ENCODE results near the gene TSPY3.
"Not testable (repeated sequence)": the region's sequence is repeated elsewhere in the genome, so short reads cannot be mapped to it uniquely, and the experiment has no call there.

The TSPY3 gene

GRCh38 chrY:9398121-9398520 lies at the start of gene TSPY3:
TSS of gene TSPY3 (plus strand) at chrY:9398421. CDS start at chrY:9398467, 46 bp downstream.
- H3K4me3 ChIP-seq (replicated peaks; ENCODE audit: low read depth, low read length); H3K27me3 ChIP-seq (replicated peaks; ENCODE audit: control insufficient read depth, insufficient read depth, low read length); H3K36me3 ChIP-seq (ENCODE audit: control insufficient read depth, insufficient read depth, low read length); DNase-seq (ENCODE audit: extremely low read depth, insufficient read length): not testable (repeated sequence)

- not testable (repeated sequence) for H3K27me3 ChIP-seq (replicated peaks; ENCODE audit: control insufficient read depth, insufficient read depth, low read length); DNase-seq (ENCODE audit: extremely low read depth, insufficient read length); H3K4me3 ChIP-seq (replicated peaks; ENCODE audit: low read depth, low read length); H3K36me3 ChIP-seq (ENCODE audit: control insufficient read depth, insufficient read depth, low read length)
Observed at GRCh38 chrY:9357497-9357896, 40.7 kb upstream of the TSPY3 start, which contains the start of gene TSPY8. TSS of gene TSPY8 (plus strand) at chrY:9357797. CDS start at chrY:9357843, 46 bp downstream.

GRCh38 chrY:9396527-9396926 lies 1.7 kb upstream of the TSPY3 start:
- not testable (repeated sequence) for H3K36me3 ChIP-seq (ENCODE audit: control insufficient read depth, insufficient read depth, low read length); DNase-seq (ENCODE audit: extremely low read depth, insufficient read length); H3K4me3 ChIP-seq (replicated peaks; ENCODE audit: low read depth, low read length); H3K27me3 ChIP-seq (replicated peaks; ENCODE audit: control insufficient read depth, insufficient read depth, low read length)

Data from GM06990 (cell line).